K562 (cell line): ENCODE results near the gene ZDHHC6.

Source experiments
- BCLAF1 ChIP-seq, 2 experiments: fragments of 450-650 bp in 1 of 2; IDR thresholded peaks; 2 replicates each; pipeline ENCODE4 v1.6.1; 2011 to 2017; ENCODE audit warnings: low read depth in 2 of 2, antibody characterized with exemption in 1 of 2, borderline replicate concordance in 1 of 2, low read length in 1 of 2, mild to moderate bottlenecking in 1 of 2, mixed read lengths in 1 of 2; ENCODE audit not compliant: control insufficient read depth in 1 of 2
- ZFP36 ChIP-seq: fragments of 150-350 bp; IDR thresholded peaks from 2 replicates; pipeline ENCODE4 v1.6.1; 2018; ENCODE audit warnings: low read length, low read depth; ENCODE audit not compliant: partially characterized antibody

- TF ChIP-seq BCLAF1 (IDR thresholded peaks at IDR 0.05; ENCODE audit: borderline replicate concordance in 1 of 2, control insufficient read depth in 1 of 2, low read depth in 2 of 2, low read length in 1 of 2) (no peak), ZFP36 (no peak)
Observed at GRCh38 chr10:112389271-112389822, 57.4 kb downstream of the ZDHHC6 start.
